ENCODE measurements around the gene NET1. TPM values are rescaled to one million over a fixed set of nuclear protein-coding genes. Genes with fewer than 3 reads are reported as not detected.

The NET1 gene
- polyA plus RNA-seq, 3 donors, result 1.2 to 1.7 (median 1.4) TPM

DNA sequence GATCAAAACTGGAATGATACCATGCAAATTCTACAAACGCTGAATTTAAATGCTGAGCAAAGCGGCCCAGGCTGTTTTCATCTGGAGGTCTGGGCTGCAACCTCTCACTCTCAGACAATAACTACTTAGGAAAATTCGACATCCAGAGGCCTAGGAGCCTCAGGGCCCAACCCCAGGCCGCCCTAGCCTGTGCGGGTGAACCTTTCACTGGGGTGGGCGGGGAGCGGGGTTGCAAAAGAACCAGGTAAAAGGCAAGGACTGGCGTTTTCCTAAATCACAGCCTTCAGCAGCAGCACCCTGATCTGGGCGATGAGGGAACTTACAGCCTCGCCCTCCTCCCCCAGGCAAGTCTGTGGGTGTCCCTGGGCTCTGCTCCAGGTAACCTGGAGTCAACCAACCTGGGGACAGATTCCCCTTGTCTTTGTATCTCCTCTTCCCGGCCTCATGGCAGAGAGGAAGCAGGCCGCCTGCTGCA lies 53.7 kb downstream of the NET1 start:
- Histone ChIP-seq H3K36me3 (replicated peaks in 1 of 2; ENCODE audit: control insufficient read depth in 1 of 2, insufficient read depth in 2 of 2, low read length in 2 of 2) (no peaks in the 10 kb centered on the region), H3K4me1 (ENCODE audit: control insufficient read depth in 1 of 2, insufficient read depth in 2 of 2, low read length in 2 of 2) (no peaks in the 10 kb centered on the region), H3K27me3 (ENCODE audit: control insufficient read depth in 2 of 2, insufficient read depth in 2 of 2, low read length in 2 of 2) (no peaks in the 10 kb centered on the region), H3K9me3 (replicated peaks in 1 of 2; ENCODE audit: control insufficient read depth in 1 of 2, insufficient read depth in 1 of 2, low read length in 2 of 2) (peaks cover 0 to 5% of the 10 kb centered on the region in 2 donors), H2AFZ (ENCODE audit: insufficient read depth, low read depth, low read length, poor library complexity, severe bottlenecking) (no peak overlapping the region), H3K27ac (ENCODE audit: low read depth in 1 of 2, low read length in 2 of 2) (no peak overlapping the region), H3K9ac (ENCODE audit: insufficient read depth, low read length, poor library complexity, severe bottlenecking) (no peak overlapping the region), H3K79me2 (ENCODE audit: insufficient read depth, low read length) (no peaks in the 10 kb centered on the region), H4K20me1 (ENCODE audit: insufficient read depth, low read length) (no peaks in the 10 kb centered on the region), H3K4me3 (replicated peaks in 1 of 3; ENCODE audit: low read depth in 2 of 3, low read length in 3 of 3) (no peak overlapping the region), H3K4me2 (replicated peaks; ENCODE audit: extremely low read depth, low read length, poor library complexity, severe bottlenecking) (no peak overlapping the region)
- no peaks in the 10 kb centered on the region for H3K27me3 Mint-ChIP-seq (ENCODE audit: low read depth in 3 of 3)
- H3K4me1 Mint-ChIP-seq, result peaks cover 8% of the 10 kb centered on the region
- peaks cover 0 to 8% (median 4%) of the 10 kb centered on the region in 7 donors for H3K9me3 Mint-ChIP-seq
- H3K27ac Mint-ChIP-seq, result no peak overlapping the region
- no peak overlapping the region for H3K4me3 Mint-ChIP-seq
- peaks cover 0 to 2% of the 10 kb centered on the region in 2 donors for H3K36me3 Mint-ChIP-seq
- 93% methylated on average over 12 of the region's 12 CpGs for WGBS (ENCODE audit: insufficient coverage)
- no peak for DNase-seq
- TF ChIP-seq CTCF (IDR thresholded peaks at IDR 0.05), result no peak
- intact Hi-C loops (cut with micrococcal nuclease), result no loop called here

- Mint-ChIP-seq H3K4me1 (peaks cover 6% of the 10 kb centered on the region), H3K27ac (no peak overlapping the region), H3K4me3 (no peak overlapping the region), H3K9me3 (peaks cover 0 to 9% (median 4%) of the 10 kb centered on the region in 7 donors), H3K36me3 (no peaks in the 10 kb centered on the region), H3K27me3 (ENCODE audit: low read depth in 3 of 3) (peaks cover 0 to 4% (median 0%) of the 10 kb centered on the region in 3 donors)
- Histone ChIP-seq H3K36me3 (replicated peaks in 1 of 2; ENCODE audit: control insufficient read depth in 1 of 2, insufficient read depth in 2 of 2, low read length in 2 of 2) (no peaks in the 10 kb centered on the region), H4K20me1 (ENCODE audit: insufficient read depth, low read length) (no peaks in the 10 kb centered on the region), H3K27ac (ENCODE audit: low read depth in 1 of 2, low read length in 2 of 2) (no peak overlapping the region), H3K9ac (ENCODE audit: insufficient read depth, low read length, poor library complexity, severe bottlenecking) (no peak overlapping the region), H3K4me2 (replicated peaks; ENCODE audit: extremely low read depth, low read length, poor library complexity, severe bottlenecking) (no peak overlapping the region), H2AFZ (ENCODE audit: insufficient read depth, low read depth, low read length, poor library complexity, severe bottlenecking) (peak overlapping the region; percentile 53), H3K79me2 (ENCODE audit: insufficient read depth, low read length) (no peaks in the 10 kb centered on the region), H3K27me3 (ENCODE audit: control insufficient read depth in 2 of 2, insufficient read depth in 2 of 2, low read length in 2 of 2) (no peaks in the 10 kb centered on the region), H3K4me3 (replicated peaks in 1 of 3; ENCODE audit: low read depth in 2 of 3, low read length in 3 of 3) (no peak overlapping the region), H3K9me3 (replicated peaks in 1 of 2; ENCODE audit: control insufficient read depth in 1 of 2, insufficient read depth in 1 of 2, low read length in 2 of 2) (peaks cover 0 to 5% of the 10 kb centered on the region in 2 donors), H3K4me1 (ENCODE audit: control insufficient read depth in 1 of 2, insufficient read depth in 2 of 2, low read length in 2 of 2) (no peaks in the 10 kb centered on the region)
- 58% methylated on average over 10 of the region's 18 CpGs for WGBS (ENCODE audit: insufficient coverage)
- DNase-seq, result no peak
- TF ChIP-seq CTCF (IDR thresholded peaks at IDR 0.05), result no peak
- intact Hi-C loops (cut with micrococcal nuclease), result no loop called here
Measured at GRCh38 chr10:5466451-5467206, 54.3 kb downstream of the NET1 start.

Measured in CD14-positive monocyte (primary cell).